Measurements from ENCODE around the gene RAG1.
A peak's percentile ranks its signal among the peaks of the same experiment; 100 is the strongest.
"Not testable (repeated sequence)": the region's sequence is repeated elsewhere in the genome, so short reads cannot be mapped to it uniquely, and the experiment has no call there.

Gene RAG1

GRCh38 chr11:36567694-36568093 is at the start of gene RAG1:
RAG1 (plus strand) TSS chr11:36568007; CDS start chr11:36573305, 5,298 bp downstream.
- no peak for DNase-seq

- no peak for DNase-seq
Observed at GRCh38 chr11:36530840-36531239, 37.0 kb upstream of the RAG1 start.

GRCh38 chr11:36532941-36533601 is 34.7 kb upstream of the RAG1 start:
- DNase-seq, result peak; percentile 36

GRCh38 chr11:36534276-36534840 is 33.4 kb upstream of the RAG1 start:
- DNase-seq, result no peak

- peak; percentile 55 for DNase-seq
Observed at GRCh38 chr11:36540998-36541397, 26.8 kb upstream of the RAG1 start.

GRCh38 chr11:36550385-36551115 is 17.3 kb upstream of the RAG1 start:
- no peak for DNase-seq

- not testable (repeated sequence) for DNase-seq
Observed at GRCh38 chr11:36557390-36557789, 10.4 kb upstream of the RAG1 start.

- DNase-seq, result no peak
Observed at GRCh38 chr11:36557991-36558390, 9.8 kb upstream of the RAG1 start.

- no peak for DNase-seq
Observed at GRCh38 chr11:36558571-36559413, 9.0 kb upstream of the RAG1 start.

GRCh38 chr11:36564376-36565030 is 3.3 kb upstream of the RAG1 start:
- DNase-seq, result peak; percentile 40

GRCh38 chr11:36565031-36565610 is 2.7 kb upstream of the RAG1 start:
- no peak for DNase-seq

GRCh38 chr11:36566407-36567053 is 1.3 kb upstream of the RAG1 start:
- no peak for DNase-seq

GRCh38 chr11:36569095-36569494 is 1.3 kb downstream of the RAG1 start:
- DNase-seq, result no peak

- no peak for DNase-seq
Observed at GRCh38 chr11:36574486-36574885, 6.7 kb downstream of the RAG1 start.

GRCh38 chr11:36577373-36577772 is 9.6 kb downstream of the RAG1 start:
- DNase-seq, result no peak

GRCh38 chr11:36577859-36578258 is 10.1 kb downstream of the RAG1 start:
- no peak for DNase-seq

GRCh38 chr11:36578458-36578857 is 10.7 kb downstream of the RAG1 start:
- DNase-seq, result no peak

GRCh38 chr11:36581536-36581935 is 13.7 kb downstream of the RAG1 start:
- no peak for DNase-seq

GRCh38 chr11:36583667-36584066 is 15.9 kb downstream of the RAG1 start:
- no peak for DNase-seq

- peak; percentile 35 for DNase-seq
Observed at GRCh38 chr11:36586543-36586942, 18.7 kb downstream of the RAG1 start.

GRCh38 chr11:36588099-36588498 is 20.3 kb downstream of the RAG1 start:
- no peak for DNase-seq

GRCh38 chr11:36590513-36590912 is 22.7 kb downstream of the RAG1 start:
- DNase-seq, result no peak
